GM21717 (cell line): ENCODE results near the gene PSMD13.

Experiments used
- ATAC-seq: cut with Tn5 transposase; IDR thresholded peaks from one replicate; pipeline ENCODE4 v1.9.1; 2021; ENCODE audit warnings: mild to moderate bottlenecking, moderate library complexity; ENCODE audit not compliant: unreplicated experiment

Gene PSMD13

GRCh38 chr11:203945-204586, 32.7 kb upstream of the PSMD13 start:
- ATAC-seq: no peak

GRCh38 chr11:204587-205109, 32.1 kb upstream of the PSMD13 start:
- ATAC-seq: no peak

GRCh38 chr11:205221-206001, 31.4 kb upstream of the PSMD13 start:
- ATAC-seq: no peak

GRCh38 chr11:206002-206384, 30.8 kb upstream of the PSMD13 start:
- no peak for ATAC-seq

- ATAC-seq: no peak
These were observed 30.1 kb upstream of the PSMD13 start for GRCh38 chr11:206526-207207.

- peak; percentile 56 for ATAC-seq
These were observed 29.4 kb upstream of the PSMD13 start, which contains the start of the genes BET1L and RIC8A for GRCh38 chr11:207208-207862. Gene BET1L (minus strand): TSS chr11:207399. CDS start chr11:207321, 78 bp downstream. Gene RIC8A (plus strand): TSS chr11:207708. CDS start chr11:208855, 1,147 bp downstream.

- ATAC-seq: no peak
These were observed 29.0 kb upstream of the PSMD13 start for GRCh38 chr11:207863-208180.

GRCh38 chr11:208181-208916, 28.4 kb upstream of the PSMD13 start:
- peak; percentile 30 for ATAC-seq

GRCh38 chr11:208917-209260, 27.9 kb upstream of the PSMD13 start:
- no peak for ATAC-seq

- no peak for ATAC-seq
These were observed 27.3 kb upstream of the PSMD13 start for GRCh38 chr11:209275-210121.

- ATAC-seq: no peak
These were observed 26.5 kb upstream of the PSMD13 start for GRCh38 chr11:210122-210802.

GRCh38 chr11:210803-211180, 26.0 kb upstream of the PSMD13 start:
- no peak for ATAC-seq

- ATAC-seq: no peak
These were observed 25.5 kb upstream of the PSMD13 start for GRCh38 chr11:211295-211694.

GRCh38 chr11:211741-212140, 25.0 kb upstream of the PSMD13 start:
- ATAC-seq: no peak

GRCh38 chr11:212150-213100, 24.4 kb upstream of the PSMD13 start:
- ATAC-seq: no peak

GRCh38 chr11:213111-213510, 23.7 kb upstream of the PSMD13 start:
- no peak for ATAC-seq

- no peak for ATAC-seq
These were observed 22.7 kb upstream of the PSMD13 start for GRCh38 chr11:214083-214482.

- no peak for ATAC-seq
These were observed 21.2 kb upstream of the PSMD13 start for GRCh38 chr11:215581-216037.
